OCI-LY1 (cell line): ENCODE data around the gene SCAP.
"Not testable (repeated sequence)": the region's sequence is repeated elsewhere in the genome, so short reads cannot be mapped to it uniquely, and the experiment has no call there.

Source experiments
- H2AFZ ChIP-seq: fragments of 200-600 bp; sonication (generic), shearing (Covaris generic); 2 replicates; pipeline ENCODE4 v1.6.0; 2014; ENCODE audit warnings: antibody characterized with exemption, mild to moderate bottlenecking, low read length
- H3F3A ChIP-seq: fragments of 200-600 bp; sonication (generic), shearing (Covaris generic); 2 replicates; pipeline ENCODE4 v1.6.0; 2014; ENCODE audit warnings: mild to moderate bottlenecking, antibody characterized with exemption, low read length, moderate library complexity; ENCODE audit not compliant: insufficient read depth
- H3K27ac ChIP-seq: fragments of 200-600 bp; sonication (generic); 2 replicates; pipeline ENCODE4 v1.5.1; 2014; ENCODE audit warnings: low read length, mixed run types, mild to moderate bottlenecking, low read depth; ENCODE audit not compliant: poor library complexity, severe bottlenecking
- H3K27me3 ChIP-seq: fragments of 200-600 bp; sonication (generic); 2 replicates; pipeline ENCODE4 v1.6.0; 2014; ENCODE audit warnings: antibody characterized with exemption, mild to moderate bottlenecking, low read length, moderate library complexity; ENCODE audit not compliant: insufficient read depth
- H3K36me3 ChIP-seq: fragments of 200-600 bp; sonication (generic); 2 replicates; pipeline ENCODE4 v1.6.1; 2014; ENCODE audit warnings: mild to moderate bottlenecking, antibody characterized with exemption, low read length, moderate library complexity, mixed read lengths; ENCODE audit not compliant: insufficient read depth
- H3K4me1 ChIP-seq: fragments of 200-600 bp; sonication (generic); 2 replicates; pipeline ENCODE4 v1.5.1; 2014; ENCODE audit warnings: mild to moderate bottlenecking, low read length, moderate library complexity; ENCODE audit not compliant: insufficient read depth, severe bottlenecking
- H3K4me2 ChIP-seq: fragments of 200-600 bp; sonication (generic), shearing (Covaris generic); 2 replicates; pipeline ENCODE4 v1.6.1; 2014; ENCODE audit warnings: low read length
- H3K4me3 ChIP-seq: fragments of 200-600 bp; sonication (generic); 2 replicates; pipeline ENCODE4 v1.5.1; 2014; ENCODE audit warnings: low read length, low read depth, mild to moderate bottlenecking, mixed read lengths; ENCODE audit not compliant: poor library complexity, severe bottlenecking
- H3K79me2 ChIP-seq: fragments of 200-600 bp; shearing (Covaris generic); 2 replicates; pipeline ENCODE4 v1.6.1; 2016; ENCODE audit warnings: mixed run types, low read length, mixed read lengths; ENCODE audit not compliant: insufficient read depth
- H3K9ac ChIP-seq: fragments of 200-600 bp; sonication (generic), shearing (Covaris generic); 2 replicates; pipeline ENCODE4 v1.6.1; 2014; ENCODE audit warnings: mild to moderate bottlenecking, low read length, mixed read lengths
- H3K9me2 ChIP-seq: fragments of 200-600 bp; sonication (generic), shearing (Covaris generic); 2 replicates; pipeline ENCODE4 v1.6.1; 2014; ENCODE audit warnings: low read depth, mild to moderate bottlenecking, low read length, mixed read lengths
- H3K9me3 ChIP-seq: fragments of 200-600 bp; shearing (Covaris generic); 2 replicates; pipeline ENCODE4 v1.6.1; 2014; ENCODE audit warnings: low read length, mixed read lengths
- H4K20me1 ChIP-seq: fragments of 200-600 bp; sonication (generic), shearing (Covaris generic); 2 replicates; pipeline ENCODE4 v1.6.0; 2016; ENCODE audit warnings: mild to moderate bottlenecking, low read length; ENCODE audit not compliant: insufficient read depth
- EZH2 ChIP-seq: fragments of 200-600 bp; sonication (generic), shearing (Covaris generic); IDR thresholded peaks from 2 replicates; pipeline ENCODE4 v1.8.0; 2017; ENCODE audit warnings: borderline replicate concordance, mixed run types, mild to moderate bottlenecking, antibody characterized with exemption, low read length, moderate library complexity, mixed read lengths
- TF ChIP-seq, protein P1 (sequence below): fragments of 200-600 bp; sonication (generic), shearing (Covaris generic); IDR thresholded peaks from 2 replicates; pipeline ENCODE4 v1.5.1; 2017; ENCODE audit warnings: mild to moderate bottlenecking, antibody characterized with exemption, low read length, moderate library complexity, mixed read lengths

The SCAP gene

DNA sequence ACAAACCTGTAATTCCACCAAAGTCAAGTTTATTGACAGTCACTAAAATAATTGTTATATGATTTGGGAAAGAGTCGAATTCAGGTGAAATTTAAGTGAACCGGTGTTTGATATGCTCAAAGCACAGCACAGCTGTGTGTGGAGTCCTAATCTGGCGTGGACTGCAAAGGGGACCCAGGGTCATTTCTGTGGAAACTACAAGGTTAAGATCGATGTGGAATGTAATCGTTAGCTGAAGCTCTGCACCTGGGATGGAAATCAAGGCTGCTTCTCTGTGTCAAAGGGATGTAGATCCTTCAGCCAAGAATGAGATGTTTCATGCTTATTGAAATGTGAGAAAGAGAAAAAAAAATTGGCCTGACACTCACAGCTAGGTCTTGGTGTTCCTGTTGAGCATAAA lies 39.4 kb upstream of the SCAP start:
- H3K36me3 ChIP-seq, result peaks cover 19% of the 10 kb centered on the region
- H3K79me2 ChIP-seq, result peaks cover 22% of the 10 kb centered on the region
- no peak overlapping the region for H3K9ac ChIP-seq
- no peaks in the 10 kb centered on the region for H3K27me3 ChIP-seq
- H2AFZ ChIP-seq, result no peak overlapping the region
- H3F3A ChIP-seq, result peaks cover 9% of the 10 kb centered on the region; the same call in 1 of the 2 replicates
- no peak overlapping the region for H3K4me2 ChIP-seq
- no peaks in the 10 kb centered on the region for H4K20me1 ChIP-seq
- no peaks in the 10 kb centered on the region for H3K9me2 ChIP-seq
- H3K4me3 ChIP-seq, result no peak overlapping the region
- no peaks in the 10 kb centered on the region for H3K9me3 ChIP-seq
- H3K4me1 ChIP-seq, result peaks cover 15% of the 10 kb centered on the region
- H3K27ac ChIP-seq, result no peak overlapping the region
- no peak for TF ChIP-seq EZH2
- TF ChIP-seq, protein P1, sequence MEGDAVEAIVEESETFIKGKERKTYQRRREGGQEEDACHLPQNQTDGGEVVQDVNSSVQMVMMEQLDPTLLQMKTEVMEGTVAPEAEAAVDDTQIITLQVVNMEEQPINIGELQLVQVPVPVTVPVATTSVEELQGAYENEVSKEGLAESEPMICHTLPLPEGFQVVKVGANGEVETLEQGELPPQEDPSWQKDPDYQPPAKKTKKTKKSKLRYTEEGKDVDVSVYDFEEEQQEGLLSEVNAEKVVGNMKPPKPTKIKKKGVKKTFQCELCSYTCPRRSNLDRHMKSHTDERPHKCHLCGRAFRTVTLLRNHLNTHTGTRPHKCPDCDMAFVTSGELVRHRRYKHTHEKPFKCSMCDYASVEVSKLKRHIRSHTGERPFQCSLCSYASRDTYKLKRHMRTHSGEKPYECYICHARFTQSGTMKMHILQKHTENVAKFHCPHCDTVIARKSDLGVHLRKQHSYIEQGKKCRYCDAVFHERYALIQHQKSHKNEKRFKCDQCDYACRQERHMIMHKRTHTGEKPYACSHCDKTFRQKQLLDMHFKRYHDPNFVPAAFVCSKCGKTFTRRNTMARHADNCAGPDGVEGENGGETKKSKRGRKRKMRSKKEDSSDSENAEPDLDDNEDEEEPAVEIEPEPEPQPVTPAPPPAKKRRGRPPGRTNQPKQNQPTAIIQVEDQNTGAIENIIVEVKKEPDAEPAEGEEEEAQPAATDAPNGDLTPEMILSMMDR, result no peak

DNA sequence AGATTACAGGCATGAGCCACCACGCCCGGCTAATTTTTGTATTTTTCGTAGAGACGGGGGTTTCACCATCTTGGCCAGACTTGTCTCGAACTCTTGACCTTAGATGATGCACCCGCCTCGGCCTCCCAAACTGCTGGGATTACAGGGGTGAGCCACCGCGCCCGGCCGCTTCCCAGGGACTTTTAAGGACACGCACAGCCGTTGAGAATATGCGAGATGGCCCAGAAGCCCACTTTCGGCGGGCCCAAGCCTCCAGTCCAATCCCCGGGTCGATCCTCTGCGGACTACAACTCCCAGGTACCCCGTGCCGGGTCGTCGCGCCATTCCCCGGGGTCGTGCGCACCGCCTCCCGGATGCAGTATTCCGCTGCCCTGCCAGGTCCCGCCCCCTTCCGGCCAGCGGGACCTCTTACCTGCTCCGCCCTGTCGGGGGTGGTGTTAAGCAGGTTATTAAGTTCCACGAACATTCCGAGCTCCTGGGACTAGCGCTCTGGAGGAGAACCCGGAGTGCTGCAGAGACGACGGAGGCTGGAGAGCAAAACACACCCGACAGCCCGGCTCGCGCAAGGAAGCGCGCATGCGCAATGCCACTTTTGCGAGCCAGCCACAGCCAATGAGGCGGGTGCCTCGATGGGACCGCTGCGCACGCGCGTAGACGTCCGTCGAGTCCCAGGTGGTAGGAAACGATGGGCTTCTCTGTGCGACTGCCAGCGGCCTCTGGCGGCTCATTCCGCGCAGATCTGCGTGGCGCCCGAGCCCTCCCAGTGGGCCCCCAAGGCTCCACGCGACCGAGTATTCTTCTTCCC lies 37.6 kb upstream of the SCAP start, which contains the start of gene ELP6:
Gene ELP6, minus strand, starts transcription at position 588 of the 805 bp plus-strand sequence. Its CDS starts 122 bp downstream, at position 466.
- TF ChIP-seq, protein P1, result peak; percentile 66
- TF ChIP-seq EZH2, result no peak

DNA sequence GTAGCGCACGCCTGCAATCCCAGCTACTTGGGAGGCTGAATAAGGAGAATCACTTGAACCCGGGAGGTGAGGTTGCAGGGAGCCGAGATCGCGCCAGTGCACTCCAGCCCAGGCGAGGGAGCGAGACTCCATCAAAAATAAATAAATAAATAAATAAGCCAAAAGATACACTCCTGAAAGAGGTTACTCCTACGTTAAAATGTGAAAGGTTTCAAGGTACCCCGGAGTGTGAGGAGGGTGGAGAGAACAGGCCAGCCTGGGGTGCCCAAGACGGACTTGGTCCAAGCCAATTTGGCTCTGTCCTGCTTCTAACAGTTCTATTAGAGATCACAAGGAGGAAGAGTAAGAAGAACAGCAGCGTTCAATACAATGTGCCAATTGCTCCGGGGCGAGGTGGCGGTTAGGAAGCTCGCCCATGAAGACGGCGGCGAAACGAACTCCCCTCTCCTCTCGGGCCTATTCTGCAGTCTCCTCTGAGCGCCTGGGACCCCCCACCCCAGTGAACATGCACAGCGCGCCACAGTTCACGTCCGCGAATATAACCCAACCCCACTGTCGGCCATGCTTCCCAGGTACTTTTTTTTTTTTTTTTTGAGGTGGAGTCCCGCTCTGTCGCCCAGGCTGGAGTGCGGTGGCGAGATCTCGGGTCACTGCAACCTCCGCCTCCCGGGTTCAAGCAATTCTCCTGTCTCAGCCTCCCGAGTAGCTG lies 36.8 kb upstream of the SCAP start:
- no peaks in the 10 kb centered on the region for H3K9me2 ChIP-seq
- H4K20me1 ChIP-seq, result no peaks in the 10 kb centered on the region

More for the DNA sequence above, 37.6 kb upstream of the SCAP start, which contains the start of gene ELP6:
- Histone ChIP-seq H3K9ac (peak within 1 kb of the TSS; percentile 100), H3K27ac (peak within 1 kb of the TSS; percentile 89), H4K20me1 (no peaks in the 10 kb centered on the region), H2AFZ (no peak within 1 kb of the TSS), H3K4me3 (peak within 1 kb of the TSS; percentile 67), H3K4me1 (peaks cover 15% of the 10 kb centered on the region), H3K9me3 (no peaks in the 10 kb centered on the region), H3K4me2 (peak within 1 kb of the TSS; percentile 97), H3K79me2 (peaks cover 22% of the 10 kb centered on the region), H3K9me2 (no peaks in the 10 kb centered on the region), H3K36me3 (peaks cover 33% of the 10 kb centered on the region), H3K27me3 (no peaks in the 10 kb centered on the region), H3F3A (peaks cover 9% of the 10 kb centered on the region; the same call in 1 of the 2 replicates)

DNA sequence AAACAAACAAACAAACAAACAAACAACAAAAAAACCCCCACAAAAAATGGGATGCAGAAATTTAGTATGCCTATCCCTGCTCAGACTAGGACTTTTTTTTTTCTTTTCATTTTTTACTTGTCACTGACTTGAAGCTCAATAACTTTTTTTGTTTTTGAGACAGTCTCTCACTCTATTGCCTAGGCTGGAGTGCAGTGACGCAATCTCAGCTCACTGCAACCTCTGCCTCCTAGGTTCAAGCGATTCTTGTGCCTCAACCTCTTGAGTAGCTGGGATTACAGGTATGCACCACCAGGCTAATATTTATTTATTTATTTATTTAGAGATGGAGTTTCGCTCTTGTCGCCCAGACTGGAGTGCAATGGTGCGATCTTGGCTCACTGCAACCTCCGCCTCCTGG lies 29.5 kb upstream of the SCAP start:
- not testable (repeated sequence) for H3F3A ChIP-seq, H3K4me2 ChIP-seq, H4K20me1 ChIP-seq, H3K27me3 ChIP-seq, H3K4me1 ChIP-seq, H3K4me3 ChIP-seq, H3K9me2 ChIP-seq, H3K9me3 ChIP-seq, H2AFZ ChIP-seq, H3K79me2 ChIP-seq, H3K27ac ChIP-seq, H3K9ac ChIP-seq
- H3K36me3 ChIP-seq, result peaks cover 68% of the 10 kb centered on the region

More for the DNA sequence above, 36.8 kb upstream of the SCAP start:
- H3K4me1 ChIP-seq, result peaks cover 15% of the 10 kb centered on the region
- no peak overlapping the region for H2AFZ ChIP-seq
- peak overlapping the region; percentile 97 for H3K4me2 ChIP-seq
- H3K79me2 ChIP-seq, result peaks cover 22% of the 10 kb centered on the region
- peaks cover 39% of the 10 kb centered on the region for H3K36me3 ChIP-seq
- H3K27me3 ChIP-seq, result no peaks in the 10 kb centered on the region
- peaks cover 9% of the 10 kb centered on the region; the same call in 1 of the 2 replicates for H3F3A ChIP-seq
- H3K27ac ChIP-seq, result peak overlapping the region; percentile 89
- no peak for TF ChIP-seq EZH2
- TF ChIP-seq, protein P1, result no peak
- H3K4me3 ChIP-seq, result peak overlapping the region; percentile 67
- H3K9me3 ChIP-seq, result no peaks in the 10 kb centered on the region
- peak overlapping the region; percentile 100 for H3K9ac ChIP-seq
